Prostate gland (tissue), 2 donors: Measurements from ENCODE around the gene TMEM108.

Source experiments
- POLR2A ChIP-seq: fragments of 450-650 bp; IDR thresholded peaks from one replicate; pipeline ENCODE4 v1.6.1; 2016; ENCODE audit warnings: antibody characterized with exemption, mild to moderate bottlenecking
- POLR2AphosphoS5 ChIP-seq: sonication (generic); formaldehyde crosslinking; IDR thresholded peaks from one replicate; pipeline ENCODE4 v1.6.1; 2017; ENCODE audit warnings: antibody characterized with exemption
- TF ChIP-seq, protein P1 (sequence below), 4 experiments: fragments of 200-600 bp in 2 of 4; fragments of 450-650 bp in 2 of 4; sonication (generic) in 2 of 4; IDR thresholded peaks; 1 replicate in 3 of 4; 2 replicates in 1 of 4; pipeline ENCODE4 v1.5.1; 2016 to 2019; ENCODE audit warnings: antibody characterized with exemption in 4 of 4, mild to moderate bottlenecking in 2 of 4, moderate library complexity in 2 of 4

DNA sequence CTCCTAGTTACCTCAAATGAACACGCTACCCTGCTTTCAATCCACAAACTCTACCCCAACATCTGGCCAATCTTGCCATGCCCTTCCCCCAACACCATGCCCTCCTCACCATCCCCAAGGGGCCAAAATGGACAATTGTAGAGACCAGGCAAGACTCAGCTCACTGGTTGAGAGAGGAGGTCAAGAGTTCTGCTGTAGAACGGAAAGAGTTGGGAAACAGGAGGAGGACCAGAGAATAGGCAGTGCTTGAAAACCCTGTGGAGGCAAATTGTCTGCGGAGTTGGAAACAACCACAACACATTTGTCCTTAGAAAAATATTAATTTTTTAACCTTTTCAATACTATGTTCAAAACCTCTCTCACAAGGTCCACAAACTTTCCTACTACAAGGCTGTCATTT, 232.9 kb downstream of the TMEM108 start:
- TF ChIP-seq, protein P1, sequence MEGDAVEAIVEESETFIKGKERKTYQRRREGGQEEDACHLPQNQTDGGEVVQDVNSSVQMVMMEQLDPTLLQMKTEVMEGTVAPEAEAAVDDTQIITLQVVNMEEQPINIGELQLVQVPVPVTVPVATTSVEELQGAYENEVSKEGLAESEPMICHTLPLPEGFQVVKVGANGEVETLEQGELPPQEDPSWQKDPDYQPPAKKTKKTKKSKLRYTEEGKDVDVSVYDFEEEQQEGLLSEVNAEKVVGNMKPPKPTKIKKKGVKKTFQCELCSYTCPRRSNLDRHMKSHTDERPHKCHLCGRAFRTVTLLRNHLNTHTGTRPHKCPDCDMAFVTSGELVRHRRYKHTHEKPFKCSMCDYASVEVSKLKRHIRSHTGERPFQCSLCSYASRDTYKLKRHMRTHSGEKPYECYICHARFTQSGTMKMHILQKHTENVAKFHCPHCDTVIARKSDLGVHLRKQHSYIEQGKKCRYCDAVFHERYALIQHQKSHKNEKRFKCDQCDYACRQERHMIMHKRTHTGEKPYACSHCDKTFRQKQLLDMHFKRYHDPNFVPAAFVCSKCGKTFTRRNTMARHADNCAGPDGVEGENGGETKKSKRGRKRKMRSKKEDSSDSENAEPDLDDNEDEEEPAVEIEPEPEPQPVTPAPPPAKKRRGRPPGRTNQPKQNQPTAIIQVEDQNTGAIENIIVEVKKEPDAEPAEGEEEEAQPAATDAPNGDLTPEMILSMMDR (IDR thresholded peaks at IDR 0.05): no peak
- TF ChIP-seq POLR2AphosphoS5: no peak
- TF ChIP-seq POLR2A: no peak
